Measurements from ENCODE around the gene OR52A5. TPM values are rescaled to one million over a fixed set of nuclear protein-coding genes. Genes with fewer than 3 reads are reported as not detected.
A peak's percentile ranks its signal among the peaks of the same experiment; 100 is the strongest.

OR52A5 gene
- total and polyA plus RNA-seq, 9 donors, result not detected

- Histone ChIP-seq H3K4me3 (no peak overlapping the region), H3K9me3 (no peaks in the 10 kb centered on the region), H3K27ac (no peak overlapping the region), H3K27me3 (no peaks in the 10 kb centered on the region), H3K36me3 (no peaks in the 10 kb centered on the region), H3K4me1 (ENCODE audit: insufficient read depth) (no peaks in the 10 kb centered on the region)
- intact Hi-C loops (cut with DNase I), result no loop called here
- no peak for DNase-seq
- TF ChIP-seq POLR2A (IDR thresholded peaks at IDR 0.05) (no peak), CTCF (IDR thresholded peaks at IDR 0.05) (no peak), EP300 (IDR thresholded peaks at IDR 0.05) (no peak)
- 53 to 61% (median 58%) methylated on average over 4 of the region's 4 CpGs for WGBS, 3 donors
These were observed 13.1 kb downstream of the OR52A5 start for GRCh38 chr11:5124891-5125620.

- peak; percentile 20 to 64 (median 42) for DNase-seq
- Histone ChIP-seq H3K36me3 (no peaks in the 10 kb centered on the region), H3K9me3 (no peaks in the 10 kb centered on the region), H3K27me3 (no peaks in the 10 kb centered on the region), H3K27ac (no peak overlapping the region), H3K4me3 (no peak overlapping the region), H3K4me1 (ENCODE audit: insufficient read depth) (no peaks in the 10 kb centered on the region)
- TF ChIP-seq CTCF (IDR thresholded peaks at IDR 0.05), result peak in 1 of 3 donors; percentile 38
- no peak for TF ChIP-seq POLR2A (IDR thresholded peaks at IDR 0.05)
- no peak for TF ChIP-seq EP300 (IDR thresholded peaks at IDR 0.05)
- intact Hi-C loops (cut with DNase I), result no loop called here
- 3 to 6% (median 4%) methylated on average over 4 of the region's 4 CpGs for WGBS, 3 donors
These were observed 14.2 kb downstream of the OR52A5 start for GRCh38 chr11:5123802-5124521.

- WGBS, 3 donors, result 56 to 83% (median 70%) methylated on average over 1 of the region's 1 CpG
- Histone ChIP-seq H3K4me3 (no peak overlapping the region), H3K27ac (no peak overlapping the region), H3K4me1 (ENCODE audit: insufficient read depth) (no peaks in the 10 kb centered on the region), H3K36me3 (no peaks in the 10 kb centered on the region), H3K9me3 (no peaks in the 10 kb centered on the region), H3K27me3 (no peaks in the 10 kb centered on the region)
- intact Hi-C loops (cut with DNase I), result no loop called here
- TF ChIP-seq EP300 (IDR thresholded peaks at IDR 0.05) (no peak), CTCF (IDR thresholded peaks at IDR 0.05) (no peak), POLR2A (IDR thresholded peaks at IDR 0.05) (no peak)
- DNase-seq, result no peak
These were observed 19.3 kb downstream of the OR52A5 start for GRCh38 chr11:5118893-5119292.

GRCh38 chr11:5117588-5117987 lies 20.6 kb downstream of the OR52A5 start:
- no peaks in the 10 kb centered on the region for H3K4me1 ChIP-seq (ENCODE audit: insufficient read depth)
- no peak overlapping the region for H3K27ac ChIP-seq
- H3K4me3 ChIP-seq, result no peak overlapping the region
- H3K36me3 ChIP-seq, result no peaks in the 10 kb centered on the region
- DNase-seq, result no peak
- no peaks in the 10 kb centered on the region for H3K27me3 ChIP-seq
- intact Hi-C loops (cut with DNase I), result no loop called here
- H3K9me3 ChIP-seq, result no peaks in the 10 kb centered on the region
- no peak for TF ChIP-seq EP300 (IDR thresholded peaks at IDR 0.05)
- TF ChIP-seq POLR2A (IDR thresholded peaks at IDR 0.05), result no peak
- no peak for TF ChIP-seq CTCF (IDR thresholded peaks at IDR 0.05)
